NCI-H1930 (cell line): ENCODE results near the gene CRYBA4.

Experiments used
- DNase-seq, 2 experiments: peaks; one replicate each; lab custom pipeline; 2025; lab: John Stamatoyannopoulos, UW

The CRYBA4 gene

DNA sequence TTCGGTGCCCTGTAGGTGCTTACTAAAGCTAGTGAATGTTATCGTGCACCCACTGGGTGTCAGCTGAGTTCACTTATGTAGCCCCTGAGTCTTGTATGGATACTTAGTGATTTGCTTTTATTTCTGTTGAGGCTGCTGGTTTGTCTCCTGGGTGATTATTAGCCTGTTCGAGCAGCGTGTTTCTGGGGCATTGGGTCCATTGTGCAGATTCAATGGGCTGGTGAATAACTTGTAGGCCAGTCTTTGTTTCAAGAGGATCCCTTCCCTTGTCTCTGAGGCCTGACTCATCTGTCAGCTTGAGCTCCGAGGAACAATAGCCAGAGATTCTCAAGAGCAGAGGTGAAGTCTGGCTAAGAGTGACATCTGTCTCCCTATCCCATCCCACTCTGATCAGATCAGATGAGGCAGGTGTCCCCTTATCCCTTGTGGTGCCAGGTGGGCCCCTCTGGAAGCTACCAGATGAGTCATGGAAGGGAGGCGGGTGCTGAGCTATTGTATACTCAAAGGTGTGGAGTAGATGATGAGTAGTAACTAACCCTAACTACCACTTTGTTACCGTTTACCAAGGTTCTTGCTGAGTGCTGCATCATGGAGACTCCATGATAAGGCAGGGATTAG, 39.3 kb downstream of the CRYBA4 start:
- DNase-seq = no peak

- DNase-seq = no peak
These were observed 40.4 kb downstream of the CRYBA4 start for GRCh38 chr22:26662160-26662559.

- DNase-seq = no peak
These were observed 41.7 kb downstream of the CRYBA4 start for GRCh38 chr22:26663374-26663923.

- DNase-seq = no peak
These were observed 44.1 kb downstream of the CRYBA4 start for GRCh38 chr22:26665813-26666231.

- no peak for DNase-seq
These were observed 45.4 kb downstream of the CRYBA4 start for GRCh38 chr22:26667140-26667539.

DNA sequence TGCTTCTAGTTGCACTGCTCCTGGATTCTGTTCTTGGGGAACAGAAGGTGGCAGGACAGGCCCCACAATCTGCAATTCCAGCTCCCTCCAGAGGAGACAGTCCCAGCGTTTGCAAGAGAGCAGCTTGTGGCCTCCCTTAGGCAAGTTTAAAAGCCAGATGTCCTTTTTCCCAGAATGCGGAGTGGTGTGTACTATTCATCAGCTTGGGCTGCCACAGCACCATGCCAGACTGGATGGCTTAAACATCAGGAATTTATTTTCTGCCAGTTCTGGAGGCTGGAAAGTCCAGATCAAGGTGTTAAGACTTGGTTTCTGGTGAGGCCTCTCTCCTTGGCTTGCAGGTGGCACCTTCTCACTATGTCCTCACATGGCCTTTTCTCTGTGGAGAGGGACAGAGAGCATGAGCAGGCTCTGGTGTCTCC, 47.3 kb downstream of the CRYBA4 start:
- no peak for DNase-seq

- DNase-seq = no peak
These were observed 48.7 kb downstream of the CRYBA4 start for GRCh38 chr22:26670459-26670858.

DNA sequence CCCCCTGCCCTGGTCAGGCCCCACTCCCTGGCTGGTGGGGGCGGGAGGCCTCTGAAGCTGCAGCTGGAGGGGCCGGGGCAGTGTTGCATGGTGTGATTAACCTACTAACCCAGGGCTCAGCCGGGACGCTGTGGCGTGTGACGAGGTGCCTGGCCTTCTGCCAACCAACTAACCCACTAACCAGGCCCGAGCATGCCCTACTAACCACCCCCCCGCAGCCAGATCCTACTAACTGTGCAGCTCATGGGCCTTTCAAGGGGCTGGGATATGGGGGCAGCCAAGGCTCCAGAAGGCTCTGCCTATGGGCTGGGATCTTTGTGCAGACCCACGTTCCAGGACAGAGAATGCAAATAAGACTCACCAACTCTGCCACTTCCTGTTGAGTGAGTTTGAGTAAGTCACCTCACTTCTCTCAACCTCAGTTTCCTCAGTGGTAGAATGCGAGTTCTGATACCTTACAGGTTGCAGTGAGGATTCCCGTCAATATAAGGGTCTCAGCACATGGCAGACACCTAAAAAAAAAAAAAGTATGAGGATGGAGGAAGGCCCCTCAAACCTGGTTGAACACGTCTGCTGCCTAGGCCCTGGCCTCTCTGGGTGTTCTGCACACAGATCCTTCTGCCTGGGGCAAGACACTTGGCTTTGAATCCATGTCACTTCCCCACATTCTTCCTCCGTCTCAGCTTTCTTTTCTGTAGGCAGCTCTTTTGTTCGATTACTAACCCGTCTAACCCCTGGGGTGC, 49.7 kb downstream of the CRYBA4 start:
- no peak for DNase-seq

- no peak for DNase-seq
These were observed 50.3 kb downstream of the CRYBA4 start for GRCh38 chr22:26672060-26672471.

- DNase-seq = peak; percentile 99
These were observed 51.1 kb downstream of the CRYBA4 start for GRCh38 chr22:26672590-26673468.

- no peak for DNase-seq
These were observed 51.7 kb downstream of the CRYBA4 start for GRCh38 chr22:26673486-26673885.

GRCh38 chr22:26674211-26675190, 52.7 kb downstream of the CRYBA4 start:
- no peak for DNase-seq

DNA sequence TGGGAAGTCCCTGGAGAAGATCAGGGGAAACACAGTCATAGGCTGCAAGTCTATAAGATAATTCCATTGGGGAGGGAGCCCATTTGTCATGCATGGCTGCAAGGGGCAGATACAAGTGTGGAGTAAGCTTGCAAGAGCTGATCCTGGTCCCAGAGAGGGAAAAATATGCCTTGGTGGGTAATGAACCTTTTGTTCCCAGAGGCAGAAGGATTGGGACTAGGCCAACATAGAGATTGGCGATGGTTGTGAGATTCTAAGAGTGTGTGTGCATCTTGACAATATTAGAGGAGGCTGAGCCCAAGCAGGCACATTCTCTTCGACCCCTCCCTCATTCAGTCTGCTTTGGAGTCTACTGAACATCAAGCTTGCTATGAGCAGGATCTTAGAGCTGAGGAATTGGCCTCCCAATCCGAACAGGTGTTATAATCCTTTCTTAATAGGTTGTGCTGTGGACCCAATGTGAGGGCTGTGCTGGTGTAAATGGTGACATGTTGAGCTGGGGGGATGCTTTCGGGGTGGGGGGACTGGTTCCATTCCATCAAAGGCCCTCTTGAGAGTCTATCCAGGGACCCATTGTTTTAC, 54.0 kb downstream of the CRYBA4 start:
- no peak for DNase-seq

DNA sequence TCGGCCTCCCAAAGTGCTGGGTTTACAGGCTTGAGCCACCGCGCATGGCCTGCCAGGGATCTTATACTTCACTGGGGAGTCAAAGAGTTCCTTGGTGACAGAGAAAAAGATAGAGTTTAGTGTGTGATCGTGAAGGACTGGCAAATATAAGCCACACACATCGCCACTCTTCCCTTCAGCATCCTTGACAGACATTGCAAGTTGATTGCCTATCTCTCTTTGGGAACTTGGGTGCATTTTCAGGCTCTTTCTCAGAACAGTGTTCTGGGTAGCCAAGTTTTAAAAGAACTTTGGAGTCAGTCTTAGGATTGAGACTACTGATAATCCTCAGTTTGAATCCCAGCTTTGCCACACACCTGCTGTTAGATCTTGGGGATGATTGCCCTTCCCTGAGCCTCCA, 55.5 kb downstream of the CRYBA4 start:
- no peak for DNase-seq

GRCh38 chr22:26679003-26679629, 57.4 kb downstream of the CRYBA4 start:
- peak; percentile 48 to 72 for DNase-seq
